Liver (tissue), 9 donors: Measurements from ENCODE around the gene PODXL2. TPM values are rescaled to one million over a fixed set of nuclear protein-coding genes. Genes with fewer than 3 reads are reported as not detected.
A peak's percentile ranks its signal among the peaks of the same experiment; 100 is the strongest.

ENCODE experiments used
- DNase-seq: peaks from one replicate; pipeline ENCODE4 v3.0.0-alpha.2; 2017; ENCODE audit warnings: low spot score
- H3K27ac ChIP-seq, 2 donors: one replicate each; pipeline ENCODE4 v1.7.0; 2013; ENCODE audit warnings: inconsistent platforms in 2 of 2, low read length in 2 of 2, control low read depth in 1 of 2, low read depth in 1 of 2, mild to moderate bottlenecking in 1 of 2
- H3K27me3 ChIP-seq, 4 donors: one replicate each; pipeline versions ENCODE4 v1.6.1 to v1.7.0; 2013; ENCODE audit warnings: low read length in 3 of 4, inconsistent platforms in 1 of 4, mild to moderate bottlenecking in 1 of 4, moderate library complexity in 1 of 4; ENCODE audit not compliant: control insufficient read depth in 4 of 4, insufficient read depth in 4 of 4
- H3K36me3 ChIP-seq, 4 donors: one replicate each; pipeline versions ENCODE4 v1.6.1 to v1.7.0; 2013; ENCODE audit warnings: low read length in 3 of 4, mild to moderate bottlenecking in 3 of 4, low read depth in 1 of 4, moderate library complexity in 1 of 4; ENCODE audit not compliant: control insufficient read depth in 4 of 4, insufficient read depth in 3 of 4
- H3K4me1 ChIP-seq, 4 donors: one replicate each; pipeline versions ENCODE4 v1.6.1 to v1.7.0; 2013; ENCODE audit warnings: low read length in 3 of 4, mild to moderate bottlenecking in 3 of 4, moderate library complexity in 1 of 4; ENCODE audit not compliant: control insufficient read depth in 4 of 4, insufficient read depth in 4 of 4
- H3K4me3 ChIP-seq, 3 donors: one replicate each; pipeline versions ENCODE4 v1.6.1 to v1.7.0; 2013; ENCODE audit warnings: low read length in 3 of 3, control low read depth in 1 of 3, low read depth in 1 of 3, mild to moderate bottlenecking in 1 of 3
- H3K9ac ChIP-seq, 2 donors: one replicate each; pipeline ENCODE4 v1.7.0; 2013; ENCODE audit warnings: low read length in 2 of 2, mild to moderate bottlenecking in 2 of 2, moderate library complexity in 2 of 2, control low read depth in 1 of 2, low read depth in 1 of 2
- H3K9me3 ChIP-seq, 4 donors: one replicate each; pipeline versions ENCODE4 v1.6.1 to v1.7.0; 2013; ENCODE audit warnings: low read length in 3 of 4; ENCODE audit not compliant: control insufficient read depth in 4 of 4
- ATF3 ChIP-seq: IDR thresholded peaks from 2 replicates; pipeline ENCODE4 v1.6.1; 2016; ENCODE audit warnings: antibody characterized with exemption
- CTCF ChIP-seq: fragments of 150-350 bp; IDR thresholded peaks from 2 replicates; pipeline ENCODE4 v1.5.1; 2017; ENCODE audit warnings: improper control_type of control experiment, low read depth, low read length; ENCODE audit not compliant: missing input control
- EGR1 ChIP-seq, 2 donors: IDR thresholded peaks; 2 replicates each; pipeline ENCODE4 v1.6.1; 2016 to 2018; ENCODE audit warnings: antibody characterized with exemption in 2 of 2, low read depth in 2 of 2
- FOXA2 ChIP-seq: IDR thresholded peaks from 2 replicates; pipeline ENCODE4 v1.6.1; 2016; ENCODE audit warnings: antibody characterized with exemption
- HNF4A ChIP-seq, 2 donors: conservative IDR thresholded peaks; 2 replicates each; pipeline ENCODE4 v1.6.1; 2016; ENCODE audit warnings: antibody characterized with exemption in 2 of 2, mild to moderate bottlenecking in 2 of 2
- HNF4G ChIP-seq: IDR thresholded peaks from 2 replicates; pipeline ENCODE4 v1.6.1; 2016; ENCODE audit warnings: antibody characterized with exemption
- JUND ChIP-seq, 2 donors: IDR thresholded peaks; 2 replicates each; pipeline ENCODE4 v1.6.1; 2016; ENCODE audit warnings: antibody characterized with exemption in 2 of 2
- MAX ChIP-seq: IDR thresholded peaks from 2 replicates; pipeline ENCODE4 v1.6.1; 2016; ENCODE audit warnings: antibody characterized with exemption
- NR2F2 ChIP-seq: IDR thresholded peaks from 2 replicates; pipeline ENCODE4 v1.6.1; 2016; ENCODE audit warnings: antibody characterized with exemption
- RAD21 ChIP-seq, 2 donors: IDR thresholded peaks; 2 replicates each; pipeline ENCODE4 v1.6.1; 2016; ENCODE audit warnings: antibody characterized with exemption in 2 of 2, mild to moderate bottlenecking in 2 of 2
- REST ChIP-seq: IDR thresholded peaks from 2 replicates; pipeline ENCODE4 v1.6.1; 2016; ENCODE audit warnings: antibody characterized with exemption, mild to moderate bottlenecking
- RXRA ChIP-seq, 2 donors: IDR thresholded peaks; 2 replicates each; pipeline ENCODE4 v1.6.1; 2017 to 2018; ENCODE audit warnings: antibody characterized with exemption in 2 of 2, mild to moderate bottlenecking in 1 of 2
- SP1 ChIP-seq: IDR thresholded peaks from 2 replicates; pipeline ENCODE4 v1.6.1; 2018; ENCODE audit warnings: antibody characterized with exemption, mild to moderate bottlenecking
- TAF1 ChIP-seq: conservative IDR thresholded peaks from 2 replicates; pipeline ENCODE4 v1.6.1; 2016; ENCODE audit warnings: antibody characterized with exemption, mild to moderate bottlenecking
- YY1 ChIP-seq: IDR thresholded peaks from 2 replicates; pipeline ENCODE4 v1.6.1; 2016; ENCODE audit warnings: antibody characterized with exemption, mild to moderate bottlenecking
- ZBTB33 ChIP-seq: IDR thresholded peaks from 2 replicates; pipeline ENCODE4 v1.6.1; 2016; ENCODE audit warnings: antibody characterized with exemption
- WGBS: extraction: QIAGEN DNeasy Blood & Tissue Kit; methylation state at CpG from one replicate; pipeline ENCODE4 v1.1.7; 2013; 5-methylcytosine and 5-hydroxymethylcytosine counted together
- polyA plus RNA-seq, 2 donors: library from polyadenylated mRNA; stranded (reverse) in 1 of 2; unstranded in 1 of 2; fragments of 200-250 nt in 1 of 2; fragments of >200 nt in 1 of 2; fragmentation: Nextera tagmentation in 1 of 2; extraction: Ambion mirVana in 1 of 2; gene quantifications; one replicate each; pipeline versions ENCODE4 v1.2.1 to v1.2.3, GENCODE V29; 2013 to 2015
- total RNA-seq, 2 donors: library from RNA; depleted of rRNA; stranded (reverse); fragments of >200 nt; gene quantifications; one replicate each; pipeline ENCODE4 v1.2.3, GENCODE V29; 2014
- donor health status: healthy.
- donor health status: healthy.
- donor health status: healthy.
- donor health status: healthy.
- donor health status: healthy.

Gene PODXL2
- total and polyA plus RNA-seq, 4 donors = 0.47 to 1.4 (median 0.88) TPM

GRCh38 chr3:127598841-127599570 lies 30.0 kb upstream of the PODXL2 start:
- 78% methylated on average over 14 of the region's 14 CpGs for WGBS
- Histone ChIP-seq H3K9ac (peak overlapping the region in 1 of 2 donors; percentile 42), H3K27ac (no peak overlapping the region), H3K27me3 (no peaks in the 10 kb centered on the region), H3K4me3 (peak overlapping the region in 2 of 3 donors; percentile 72 to 79), H3K4me1 (peaks cover 3 to 8% (median 7%) of the 10 kb centered on the region in 4 donors), H3K9me3 (no peaks in the 10 kb centered on the region), H3K36me3 (no peaks in the 10 kb centered on the region)
- no peak for TF ChIP-seq REST
- TF ChIP-seq EGR1 (IDR thresholded peaks at IDR 0.05; ENCODE audit: low read depth in 2 of 2) = no peak
- no peak for TF ChIP-seq CTCF
- no peak for TF ChIP-seq YY1
- TF ChIP-seq SP1 = no peak
- TF ChIP-seq ZBTB33 = no peak
- TF ChIP-seq TAF1 = no peak
- TF ChIP-seq JUND (IDR thresholded peaks at IDR 0.05) = no peak
- no peak for TF ChIP-seq RXRA (IDR thresholded peaks at IDR 0.05)
- no peak for TF ChIP-seq HNF4G
- no peak for TF ChIP-seq HNF4A (conservative IDR thresholded peaks at IDR 0.05)
- DNase-seq = no peak

GRCh38 chr3:127600749-127601456 lies 28.1 kb upstream of the PODXL2 start:
- H3K4me3 ChIP-seq = no peak overlapping the region
- no peaks in the 10 kb centered on the region for H3K9me3 ChIP-seq
- peaks cover 0 to 2% (median 0%) of the 10 kb centered on the region in 4 donors for H3K36me3 ChIP-seq
- 89% methylated on average over 6 of the region's 6 CpGs for WGBS
- no peak for DNase-seq
- H3K27me3 ChIP-seq = no peaks in the 10 kb centered on the region
- H3K4me1 ChIP-seq = peaks cover 3 to 8% (median 7%) of the 10 kb centered on the region in 4 donors
- no peak overlapping the region for H3K27ac ChIP-seq
- no peak overlapping the region for H3K9ac ChIP-seq
- no peak for TF ChIP-seq NR2F2
- TF ChIP-seq HNF4A (conservative IDR thresholded peaks at IDR 0.05) = no peak
- no peak for TF ChIP-seq YY1
- no peak for TF ChIP-seq RAD21 (IDR thresholded peaks at IDR 0.05)
- TF ChIP-seq FOXA2 = no peak
- no peak for TF ChIP-seq HNF4G
- no peak for TF ChIP-seq SP1
- TF ChIP-seq MAX = no peak
- TF ChIP-seq ATF3 = no peak
- TF ChIP-seq CTCF = no peak
- no peak for TF ChIP-seq RXRA (IDR thresholded peaks at IDR 0.05)
- TF ChIP-seq JUND (IDR thresholded peaks at IDR 0.05) = no peak
